ENCODE measurements around the gene RIMS4.

RIMS4 gene

GRCh38 chr20:44715499-44716308, 94.6 kb downstream of the RIMS4 start:
- no peak for DNase-seq

DNA sequence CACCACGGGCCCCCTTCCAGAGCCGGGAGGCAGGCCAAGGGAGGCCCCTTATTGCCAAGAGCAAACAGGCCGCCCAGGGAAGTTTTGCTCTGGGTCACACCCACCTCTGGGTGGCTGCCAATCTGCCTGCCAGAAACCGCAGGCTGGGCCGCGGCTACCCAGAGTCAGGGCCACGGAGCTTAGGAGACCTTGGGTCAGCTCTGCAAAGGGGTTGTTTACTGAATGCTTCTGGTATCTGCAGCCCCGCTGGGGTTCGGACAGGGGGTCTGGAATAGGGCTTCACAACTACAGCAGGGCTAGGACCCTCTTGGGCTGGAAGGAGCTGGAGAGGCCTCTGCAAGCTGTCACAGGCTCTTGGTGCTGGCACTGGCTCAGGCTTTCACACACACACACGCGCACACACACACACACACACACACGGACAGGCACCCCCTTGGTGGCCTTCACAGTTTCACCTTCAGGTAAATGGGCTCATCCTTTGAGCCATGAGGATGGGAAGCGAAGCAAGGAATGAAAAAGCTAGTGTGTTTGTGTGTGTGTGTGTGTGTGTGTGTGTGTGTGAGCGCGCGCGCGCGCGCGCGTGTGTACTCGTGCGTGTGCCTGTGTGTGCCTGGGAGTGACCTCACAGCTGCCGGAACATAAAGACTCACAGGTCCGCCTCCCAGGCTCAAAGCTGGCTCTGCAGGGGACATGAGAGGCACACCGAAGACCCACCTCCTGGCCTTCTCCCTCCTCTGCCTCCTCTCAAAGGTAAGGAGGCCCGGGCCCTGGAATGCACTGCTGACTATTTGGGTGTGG, 95.4 kb downstream of the RIMS4 start, which contains the start of gene CCN5:
TSS of gene CCN5 (plus strand) at position 669 of the 798 bp plus-strand sequence. CDS start at position 691, 22 bp downstream.
- DNase-seq, result peak; percentile 22

DNA sequence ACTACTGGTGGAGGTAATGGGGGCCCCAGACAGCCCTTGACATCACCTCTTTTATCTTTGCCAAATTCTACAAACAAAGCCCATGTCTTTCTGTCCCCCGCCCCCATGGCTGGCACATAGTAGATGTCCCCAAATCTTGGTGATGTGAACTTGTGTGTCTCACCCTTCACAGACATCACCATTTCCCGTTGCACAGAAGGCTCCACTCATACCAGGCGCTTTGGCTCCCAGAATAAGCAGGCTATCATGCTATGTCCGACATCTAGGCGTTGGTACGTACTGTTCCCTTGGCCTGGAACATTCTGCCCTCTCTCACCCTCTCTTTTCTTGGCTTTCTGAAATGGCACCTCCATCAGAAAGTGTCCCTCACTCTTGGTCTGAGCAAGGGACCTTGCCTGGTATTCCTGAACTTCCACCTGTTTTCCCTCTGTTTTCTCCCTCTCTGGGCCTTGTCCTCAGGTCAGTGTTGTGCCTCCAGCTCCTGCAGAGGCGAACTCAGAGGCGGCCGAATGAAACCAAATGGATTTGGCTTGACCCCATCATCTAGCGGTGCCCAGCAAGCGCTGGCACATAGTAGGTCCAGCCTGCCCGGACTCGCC, 96.1 kb downstream of the RIMS4 start:
- no peak for DNase-seq

- no peak for DNase-seq
Measured at GRCh38 chr20:44711237-44711636, 99.1 kb downstream of the RIMS4 start.

GRCh38 chr20:44709797-44710196, 100.5 kb downstream of the RIMS4 start:
- no peak for DNase-seq

DNA sequence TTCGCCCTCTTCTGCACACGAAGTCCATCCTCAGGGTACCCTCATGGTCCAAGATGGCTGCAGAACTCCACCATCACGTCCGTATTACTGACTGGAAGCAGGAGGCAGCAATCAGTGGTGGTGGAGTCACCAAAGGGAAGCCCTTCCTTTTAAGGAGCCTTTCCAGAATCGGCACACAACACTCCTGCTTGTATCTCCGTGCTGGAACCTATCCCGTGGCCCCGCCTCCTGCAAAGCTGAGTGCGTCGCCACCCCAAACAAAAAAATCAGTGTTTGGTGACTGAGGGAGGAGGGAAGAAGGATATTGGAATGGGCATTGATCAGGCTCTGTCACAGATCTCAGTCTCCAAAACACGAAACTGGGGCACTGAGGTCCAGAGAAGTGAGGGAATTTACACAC, 101.0 kb downstream of the RIMS4 start:
- no peak for DNase-seq

GRCh38 chr20:44707018-44707579, 103.2 kb downstream of the RIMS4 start:
- DNase-seq, result no peak

DNA sequence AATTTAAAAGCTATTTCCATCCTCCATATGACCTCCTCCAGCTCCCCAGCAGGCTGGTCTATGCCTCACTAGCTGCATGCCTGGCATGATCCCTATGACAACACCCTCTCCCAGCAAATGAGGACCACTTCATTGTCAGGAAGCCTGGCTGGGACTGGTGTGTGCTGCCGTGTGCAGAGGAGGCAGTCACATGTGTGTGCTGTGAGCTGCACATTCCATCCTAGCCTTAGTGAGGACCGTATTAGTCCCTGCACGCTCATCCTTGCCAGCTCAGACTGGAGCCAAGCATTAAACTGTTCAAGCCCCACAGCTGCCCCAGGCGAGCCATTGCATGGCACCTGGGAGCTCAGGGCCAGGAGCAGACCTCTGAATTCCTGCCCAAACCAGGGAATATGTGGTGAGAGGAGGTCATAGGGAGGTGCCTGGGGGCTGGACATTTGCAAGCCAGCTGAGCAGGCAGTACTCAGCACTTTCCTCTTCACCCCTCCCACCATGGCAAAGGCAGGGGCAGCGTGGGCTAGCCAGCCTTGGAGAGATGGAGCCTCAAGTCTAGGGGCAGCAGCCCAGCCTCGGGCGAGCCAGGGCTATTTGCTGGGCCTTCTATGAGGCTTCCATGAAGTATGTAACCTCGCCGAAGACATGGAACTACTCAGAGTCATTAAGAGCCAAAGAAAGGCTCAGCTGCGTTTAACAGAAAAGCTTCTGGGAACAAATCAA, 103.9 kb downstream of the RIMS4 start:
- peak; percentile 21 for DNase-seq

GRCh38 chr20:44705364-44706094, 104.8 kb downstream of the RIMS4 start:
- no peak for DNase-seq

DNA sequence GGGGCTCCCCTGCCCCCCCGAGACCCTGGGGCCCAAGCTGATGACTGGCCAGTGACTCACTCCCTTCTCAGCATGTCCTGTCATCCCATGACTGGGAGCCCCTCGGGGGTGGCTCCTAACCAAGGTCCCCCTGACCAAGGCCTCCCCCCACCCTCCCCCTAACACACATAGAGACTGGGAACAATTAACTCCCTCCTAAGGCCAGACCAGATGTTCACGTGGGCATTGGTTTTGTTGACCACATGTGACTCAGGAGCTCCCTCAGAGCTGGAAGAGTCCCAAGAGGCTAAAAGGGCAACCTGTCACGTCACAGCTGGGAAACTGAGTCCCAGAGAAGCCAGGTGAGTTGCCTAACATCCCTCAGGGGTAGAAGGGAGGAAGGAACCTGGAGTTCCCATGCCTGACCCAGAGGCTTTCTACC, 105.8 kb downstream of the RIMS4 start:
- no peak for DNase-seq

DNA sequence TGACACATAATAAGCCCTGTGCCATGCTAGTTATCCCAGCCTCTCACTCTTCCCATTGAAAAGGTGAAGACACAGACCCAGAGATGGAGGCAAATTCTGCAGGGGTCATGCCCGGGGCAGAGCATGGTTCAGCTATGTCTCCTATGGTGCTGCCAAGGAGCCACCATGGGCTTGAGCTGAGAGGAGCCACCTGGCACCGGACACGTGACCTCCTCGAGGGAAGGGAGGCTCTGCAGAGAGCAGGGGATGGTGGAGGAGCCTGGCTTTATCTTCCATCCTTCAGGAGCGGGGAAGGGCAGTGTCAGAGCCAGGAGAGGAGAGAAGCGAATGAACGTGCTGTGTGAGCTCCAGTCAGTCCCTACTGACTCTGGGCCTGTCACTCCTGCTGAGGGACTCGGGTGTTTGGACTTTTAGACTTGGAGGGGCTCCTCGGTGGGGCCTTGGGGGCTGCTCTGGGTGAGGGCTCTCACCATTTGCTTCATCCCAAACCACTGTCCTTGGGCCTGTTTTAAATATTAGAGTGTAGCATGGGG, 106.3 kb downstream of the RIMS4 start:
- DNase-seq, result no peak

GRCh38 chr20:44703183-44703925, 107.0 kb downstream of the RIMS4 start:
- no peak for DNase-seq

DNA sequence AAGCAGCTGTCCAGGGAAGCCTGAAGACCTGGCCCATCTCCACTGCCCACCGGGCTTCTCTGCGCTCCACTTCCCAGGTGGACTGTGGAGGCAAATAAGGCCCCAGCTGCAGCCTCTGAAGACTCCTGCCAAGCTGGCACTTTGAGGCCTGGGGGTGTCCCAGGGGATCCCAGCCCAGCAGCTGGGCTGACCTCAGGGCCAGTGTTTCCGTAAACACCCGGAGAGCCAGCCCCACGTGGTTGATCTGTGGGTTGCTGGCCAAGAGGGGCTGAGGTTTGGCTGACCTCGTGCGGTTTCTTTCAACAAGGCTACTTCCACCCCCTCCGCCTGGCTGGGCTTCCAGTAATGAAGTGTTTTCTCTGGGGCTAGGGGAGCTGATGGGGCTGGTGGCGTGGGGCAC, 107.6 kb downstream of the RIMS4 start:
- peak; percentile 88 for DNase-seq

DNA sequence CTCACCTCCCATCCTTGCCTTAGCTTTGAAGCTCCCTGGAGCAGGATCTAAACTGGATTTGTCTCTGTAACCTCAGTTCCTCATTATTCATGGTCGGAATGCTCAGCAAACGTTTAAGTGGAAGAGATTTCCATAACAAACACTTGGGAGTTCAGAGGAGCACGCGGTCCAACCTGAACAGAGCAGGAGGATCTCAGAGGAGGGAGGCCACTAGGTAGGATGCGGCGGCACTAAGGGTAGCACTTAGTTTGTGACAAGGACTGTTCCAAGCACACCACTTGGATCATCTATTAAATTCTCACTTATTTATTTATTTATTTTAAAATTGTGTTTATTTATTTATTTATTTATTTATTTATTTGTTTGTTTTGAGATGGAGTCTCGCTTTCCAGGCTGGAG, 108.5 kb downstream of the RIMS4 start:
- no peak for DNase-seq

Data from GOT3 (cell line).